Keratinocyte (primary cell): ENCODE data around the gene NMT1. TPM values are rescaled to one million over a fixed set of nuclear protein-coding genes. Genes with fewer than 3 reads are reported as not detected.

ENCODE experiments used
- DNase-seq: peaks from one replicate; pipeline ENCODE4 v3.0.0-alpha.2; 2011; ENCODE audit warnings: low read depth, missing footprints, low spot score
- FAIRE-seq: peaks from 2 replicates; lab custom pipeline; 2011; peaks lifted over from hg19 to GRCh38; lab: Jason Lieb, UNC
- H2AFZ ChIP-seq: 2 replicates; pipeline ENCODE4 v1.6.0; 2012; ENCODE audit warnings: low read length, control low read depth, inconsistent platforms; ENCODE audit not compliant: control insufficient read depth
- H3K27ac ChIP-seq: 2 replicates; pipeline ENCODE4 v1.5.1; 2011; ENCODE audit warnings: low read length; ENCODE audit not compliant: control insufficient read depth, insufficient read depth
- H3K27me3 ChIP-seq: 3 replicates; pipeline ENCODE4 v1.6.0; 2011; ENCODE audit warnings: low read length; ENCODE audit not compliant: control insufficient read depth, insufficient read depth; ENCODE audit errors: extremely low read depth
- H3K36me3 ChIP-seq, 2 experiments: 2 replicates in 1 of 2; 3 replicates in 1 of 2; pipeline ENCODE4 v1.5.1; 2011; ENCODE audit warnings: low read length in 2 of 2, mild to moderate bottlenecking in 1 of 2; ENCODE audit not compliant: control insufficient read depth in 2 of 2, insufficient read depth in 2 of 2; ENCODE audit errors: extremely low read depth in 1 of 2
- H3K4me1 ChIP-seq: 3 replicates; pipeline ENCODE4 v1.5.1; 2011; ENCODE audit warnings: low read length; ENCODE audit not compliant: control insufficient read depth, insufficient read depth; ENCODE audit errors: extremely low read depth
- H3K4me2 ChIP-seq: 3 replicates; pipeline ENCODE4 v1.6.0; 2011; ENCODE audit warnings: low read depth, low read length; ENCODE audit not compliant: control insufficient read depth, insufficient read depth; ENCODE audit errors: extremely low read depth
- H3K4me3 ChIP-seq, 3 experiments: fragments of 200-600 bp in 1 of 3; sonication (generic) in 1 of 3; 2 replicates in 2 of 3; 3 replicates in 1 of 3; pipeline ENCODE4 v1.5.1; 2011 to 2016; ENCODE audit warnings: low read length in 3 of 3, mild to moderate bottlenecking in 3 of 3, control low read depth in 2 of 3, inconsistent platforms in 1 of 3, low read depth in 1 of 3, mixed read lengths in 1 of 3, mixed run types in 1 of 3, moderate library complexity in 1 of 3; ENCODE audit not compliant: control insufficient read depth in 2 of 3, insufficient read depth in 2 of 3; ENCODE audit errors: extremely low read depth in 1 of 3
- H3K79me2 ChIP-seq: 2 replicates; pipeline ENCODE4 v1.6.0; 2012; ENCODE audit warnings: low read length; ENCODE audit not compliant: control insufficient read depth, insufficient read depth
- H3K9ac ChIP-seq: 3 replicates; pipeline ENCODE4 v1.6.0; 2011; ENCODE audit warnings: low read length; ENCODE audit not compliant: control insufficient read depth, insufficient read depth; ENCODE audit errors: extremely low read depth
- H3K9me1 ChIP-seq: 3 replicates; pipeline ENCODE4 v1.6.0; 2011; ENCODE audit warnings: low read length; ENCODE audit not compliant: control insufficient read depth, insufficient read depth; ENCODE audit errors: extremely low read depth
- H3K9me3 ChIP-seq: 2 replicates; pipeline ENCODE4 v1.5.1; 2012; ENCODE audit warnings: low read depth, low read length; ENCODE audit not compliant: control insufficient read depth
- H4K20me1 ChIP-seq: 3 replicates; pipeline ENCODE4 v1.6.0; 2011; ENCODE audit warnings: low read length; ENCODE audit not compliant: control insufficient read depth, insufficient read depth; ENCODE audit errors: extremely low read depth
- EZH2 ChIP-seq: IDR thresholded peaks from one replicate; pipeline ENCODE4 v1.6.1; 2012; ENCODE audit warnings: inconsistent platforms, mild to moderate bottlenecking, low read length, moderate library complexity
- dilution Hi-C: fragments of 300-500 bp; cut with MboI; formaldehyde crosslinking; loops from one replicate; pipeline ENCODE4 v1.7.0; 2020; ENCODE audit warnings: low sequenced_read_pairs; ENCODE audit not compliant: extremely low pct_ligation_motif_present
- polyA plus RNA-seq, 5 experiments: library from polyadenylated mRNA; depleted of rRNA in 3 of 5; stranded (reverse) in 3 of 5; stranded (forward) in 1 of 5; unstranded in 1 of 5; fragments of >200 nt; gene quantifications; 1 replicate in 1 of 5; 2 replicates in 3 of 5; 3 replicates in 1 of 5; pipeline versions ENCODE4 v1.2.1 to v1.2.3, GENCODE V29; 2011 to 2012; ENCODE audit warnings: missing spikeins in 2 of 5, low read depth in 1 of 5, low replicate concordance in 1 of 5
- TF ChIP-seq, protein P1 (sequence below), 3 experiments: IDR thresholded peaks in 1 of 3; conservative IDR thresholded peaks in 1 of 3; optimal IDR thresholded peaks in 1 of 3; 2 replicates in 2 of 3; 3 replicates in 1 of 3; pipeline versions ENCODE3 to v1.5.1; 2011; ENCODE audit warnings: low read length in 3 of 3, mild to moderate bottlenecking in 3 of 3, moderate library complexity in 2 of 3, control low read depth in 1 of 3, inconsistent platforms in 1 of 3; ENCODE audit not compliant: insufficient read depth in 2 of 3; ENCODE audit errors: extremely low read depth in 1 of 3

Gene NMT1
- polyA plus RNA-seq, 1 donor (not counting 4 experiments of a cell fraction or from before 2014, with no cell fraction given) = 101 TPM

DNA sequence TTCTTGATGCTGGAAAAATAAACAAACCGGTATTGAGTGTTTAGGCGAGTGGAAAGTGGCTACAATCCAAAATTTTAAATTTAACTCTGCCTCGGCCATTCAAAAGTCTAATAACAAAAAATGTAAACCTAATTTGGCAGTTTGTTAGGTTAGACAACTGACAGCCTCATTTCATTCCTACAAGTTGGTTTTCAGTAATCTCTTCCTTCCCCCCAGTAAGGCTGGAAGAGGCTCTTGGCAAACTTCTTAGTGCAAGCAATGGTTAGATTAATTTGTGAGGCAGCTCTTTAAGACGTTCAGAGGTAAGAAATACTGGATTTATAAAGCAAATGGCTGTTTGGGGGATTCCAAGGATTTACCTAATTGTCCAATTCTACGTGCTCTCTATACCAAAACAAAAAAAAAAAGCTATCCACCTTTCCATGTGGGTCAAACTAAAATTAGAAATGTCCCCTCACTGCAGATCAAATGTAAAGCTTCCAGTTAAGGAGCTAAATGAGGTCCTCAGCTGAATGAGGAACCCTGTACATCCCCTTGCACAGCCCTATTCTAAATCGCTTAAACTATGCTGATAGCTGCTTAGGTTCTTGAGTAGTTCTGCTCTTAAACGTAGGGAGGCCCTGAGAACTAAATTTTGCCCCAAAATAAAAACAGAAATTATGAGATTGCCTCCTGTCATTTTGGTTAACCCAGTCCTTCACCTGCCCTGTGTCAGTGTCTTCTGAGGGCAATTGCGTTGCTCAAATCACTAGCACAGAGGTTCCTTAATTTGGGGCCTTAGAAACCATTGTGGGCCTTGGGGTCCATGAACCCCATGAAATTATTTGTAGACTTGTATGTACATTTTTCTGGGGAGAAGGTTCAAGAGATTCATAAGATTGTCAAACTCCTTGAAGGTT is 90.0 kb downstream of the NMT1 start:
- dilution Hi-C loops = no loop called here
- Histone ChIP-seq H3K36me3 (no peaks in the 10 kb centered on the region), H3K27me3 (no peaks in the 10 kb centered on the region), H2AFZ (no peak overlapping the region), H3K4me1 (peaks cover 24% of the 10 kb centered on the region), H3K9me3 (no peaks in the 10 kb centered on the region), H3K9me1 (no peaks in the 10 kb centered on the region), H3K9ac (peak overlapping the region; percentile 94), H4K20me1 (peaks cover 10% of the 10 kb centered on the region), H3K79me2 (peaks cover 35% of the 10 kb centered on the region), H3K4me3 (peak overlapping the region; percentile 70 to 94 (median 92)), H3K27ac (peak overlapping the region; percentile 82), H3K4me2 (peak overlapping the region; percentile 90)
- DNase-seq (no peak), FAIRE-seq (no peak)
- no peak for TF ChIP-seq EZH2
- TF ChIP-seq, protein P1, sequence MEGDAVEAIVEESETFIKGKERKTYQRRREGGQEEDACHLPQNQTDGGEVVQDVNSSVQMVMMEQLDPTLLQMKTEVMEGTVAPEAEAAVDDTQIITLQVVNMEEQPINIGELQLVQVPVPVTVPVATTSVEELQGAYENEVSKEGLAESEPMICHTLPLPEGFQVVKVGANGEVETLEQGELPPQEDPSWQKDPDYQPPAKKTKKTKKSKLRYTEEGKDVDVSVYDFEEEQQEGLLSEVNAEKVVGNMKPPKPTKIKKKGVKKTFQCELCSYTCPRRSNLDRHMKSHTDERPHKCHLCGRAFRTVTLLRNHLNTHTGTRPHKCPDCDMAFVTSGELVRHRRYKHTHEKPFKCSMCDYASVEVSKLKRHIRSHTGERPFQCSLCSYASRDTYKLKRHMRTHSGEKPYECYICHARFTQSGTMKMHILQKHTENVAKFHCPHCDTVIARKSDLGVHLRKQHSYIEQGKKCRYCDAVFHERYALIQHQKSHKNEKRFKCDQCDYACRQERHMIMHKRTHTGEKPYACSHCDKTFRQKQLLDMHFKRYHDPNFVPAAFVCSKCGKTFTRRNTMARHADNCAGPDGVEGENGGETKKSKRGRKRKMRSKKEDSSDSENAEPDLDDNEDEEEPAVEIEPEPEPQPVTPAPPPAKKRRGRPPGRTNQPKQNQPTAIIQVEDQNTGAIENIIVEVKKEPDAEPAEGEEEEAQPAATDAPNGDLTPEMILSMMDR (optimal IDR thresholded peaks at IDR 0.05 in 1 of 3, IDR thresholded peaks at IDR 0.05 in 1 of 3, conservative IDR thresholded peaks at IDR 0.05 in 1 of 3; ENCODE audit: extremely low read depth in 1 of 3, insufficient read depth in 2 of 3, low read length in 3 of 3) = no peak

DNA sequence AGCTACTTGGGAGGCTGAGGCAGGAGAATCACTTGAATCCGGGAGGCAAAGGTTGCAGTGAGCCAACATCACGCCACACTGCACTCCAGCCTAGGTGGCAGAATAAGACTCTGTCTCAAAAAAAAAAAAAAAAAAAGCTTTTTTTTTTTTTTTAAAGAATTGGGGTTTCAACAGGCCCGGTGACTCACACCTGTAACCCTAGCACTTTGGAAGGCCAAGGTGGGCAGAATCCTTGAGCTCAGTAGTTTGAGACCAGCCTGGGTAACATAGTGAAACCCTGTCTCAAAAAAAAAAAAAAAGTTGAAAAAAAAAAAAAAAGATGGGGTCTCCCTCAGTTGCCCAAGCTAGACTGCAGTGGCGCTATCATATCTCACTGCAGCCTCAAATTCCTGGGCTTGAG is 93.9 kb downstream of the NMT1 start:
- Histone ChIP-seq H3K4me2 (no peak overlapping the region), H3K27me3 (no peaks in the 10 kb centered on the region)

More for the DNA sequence above, 93.9 kb downstream of the NMT1 start:
- DNase-seq = no peak
- H3K79me2 ChIP-seq = peaks cover 34% of the 10 kb centered on the region
- H4K20me1 ChIP-seq = peaks cover 6% of the 10 kb centered on the region
- dilution Hi-C loops = no loop called here
- H3K4me3 ChIP-seq = no peak overlapping the region
- H3K36me3 ChIP-seq = peaks cover 0 to 4% of the 10 kb centered on the region in 2 experiments
- no peaks in the 10 kb centered on the region for H3K9me1 ChIP-seq
- H3K27ac ChIP-seq = no peak overlapping the region
- H2AFZ ChIP-seq = no peak overlapping the region
- peaks cover 16% of the 10 kb centered on the region for H3K4me1 ChIP-seq
- H3K9me3 ChIP-seq = no peaks in the 10 kb centered on the region
- no peak for FAIRE-seq
- TF ChIP-seq, protein P1 (optimal IDR thresholded peaks at IDR 0.05 in 1 of 3, IDR thresholded peaks at IDR 0.05 in 1 of 3, conservative IDR thresholded peaks at IDR 0.05 in 1 of 3; ENCODE audit: extremely low read depth in 1 of 3, insufficient read depth in 2 of 3, low read length in 3 of 3) = no peak
- no peak for TF ChIP-seq EZH2
- no peak overlapping the region for H3K9ac ChIP-seq
